NCI-H2171 (cell line): ENCODE results near the gene RAP1GDS1.

Experiments used
- DNase-seq: peaks from one replicate; lab custom pipeline; 2025; lab: John Stamatoyannopoulos, UW

RAP1GDS1 gene

GRCh38 chr4:98260579-98261404 lies at the start of gene RAP1GDS1:
Gene RAP1GDS1 (plus strand): TSS chr4:98261384. CDS start chr4:98261566, 182 bp downstream.
- peak; percentile 68 for DNase-seq

GRCh38 chr4:98222306-98222705 lies 38.9 kb upstream of the RAP1GDS1 start:
- no peak for DNase-seq

- DNase-seq = no peak
Observed at GRCh38 chr4:98226396-98226795, 34.8 kb upstream of the RAP1GDS1 start.

- no peak for DNase-seq
Observed at GRCh38 chr4:98230961-98231360, 30.2 kb upstream of the RAP1GDS1 start.

GRCh38 chr4:98232202-98232601 lies 29.0 kb upstream of the RAP1GDS1 start:
- DNase-seq = no peak

GRCh38 chr4:98237204-98237603 lies 24.0 kb upstream of the RAP1GDS1 start:
- no peak for DNase-seq

- DNase-seq = no peak
Observed at GRCh38 chr4:98242063-98242462, 19.1 kb upstream of the RAP1GDS1 start.

- DNase-seq = no peak
Observed at GRCh38 chr4:98242538-98242937, 18.6 kb upstream of the RAP1GDS1 start.

GRCh38 chr4:98245226-98245625 lies 16.0 kb upstream of the RAP1GDS1 start:
- no peak for DNase-seq

GRCh38 chr4:98248934-98249333 lies 12.2 kb upstream of the RAP1GDS1 start:
- DNase-seq = no peak

- no peak for DNase-seq
Observed at GRCh38 chr4:98249831-98250230, 11.4 kb upstream of the RAP1GDS1 start.

GRCh38 chr4:98253499-98253898 lies 7.7 kb upstream of the RAP1GDS1 start:
- DNase-seq = no peak

- no peak for DNase-seq
Observed at GRCh38 chr4:98260047-98260578, 1.1 kb upstream of the RAP1GDS1 start.

GRCh38 chr4:98261405-98262291 lies 464 bp downstream of the RAP1GDS1 start:
- DNase-seq = peak; percentile 25

GRCh38 chr4:98262431-98262830 lies 1.2 kb downstream of the RAP1GDS1 start:
- no peak for DNase-seq

GRCh38 chr4:98267498-98267897 lies 6.3 kb downstream of the RAP1GDS1 start:
- no peak for DNase-seq

- no peak for DNase-seq
Observed at GRCh38 chr4:98275145-98275544, 14.0 kb downstream of the RAP1GDS1 start.

GRCh38 chr4:98283219-98284189 lies 22.3 kb downstream of the RAP1GDS1 start:
- DNase-seq = no peak

- DNase-seq = no peak
Observed at GRCh38 chr4:98284640-98285046, 23.5 kb downstream of the RAP1GDS1 start.

GRCh38 chr4:98285676-98286075 lies 24.5 kb downstream of the RAP1GDS1 start:
- DNase-seq = no peak

GRCh38 chr4:98287328-98287727 lies 26.1 kb downstream of the RAP1GDS1 start:
- no peak for DNase-seq
